OCI-LY1 (cell line): ENCODE data around the gene MED13.

Experiments
- EZH2 ChIP-seq: fragments of 200-600 bp; sonication (generic), shearing (Covaris generic); IDR thresholded peaks from 2 replicates; pipeline ENCODE4 v1.8.0; 2017; ENCODE audit warnings: borderline replicate concordance, mixed run types, mild to moderate bottlenecking, antibody characterized with exemption, low read length, moderate library complexity, mixed read lengths
- TF ChIP-seq, protein P1 (sequence below): fragments of 200-600 bp; sonication (generic), shearing (Covaris generic); IDR thresholded peaks from 2 replicates; pipeline ENCODE4 v1.5.1; 2017; ENCODE audit warnings: mild to moderate bottlenecking, antibody characterized with exemption, low read length, moderate library complexity, mixed read lengths

DNA sequence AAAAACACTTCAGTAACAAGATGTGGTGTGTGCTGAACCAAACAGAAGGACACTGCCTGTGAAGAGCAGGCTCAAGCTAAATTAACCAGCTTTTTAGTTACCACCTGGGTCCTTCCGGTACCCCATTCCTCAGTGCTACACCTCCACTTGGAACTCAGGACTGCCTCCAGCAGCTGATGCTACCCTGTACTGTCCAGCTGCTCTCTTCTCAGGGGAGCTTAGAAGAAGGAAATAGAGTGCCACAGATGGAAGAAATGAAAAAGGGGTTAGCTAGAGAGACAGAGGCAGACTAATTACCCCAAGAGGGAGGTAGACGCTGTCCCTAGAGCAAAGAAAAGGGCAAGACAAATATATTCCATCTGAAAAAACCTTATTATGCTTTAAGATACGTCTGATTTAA is 5.7 kb downstream of the MED13 start:
- TF ChIP-seq, protein P1, sequence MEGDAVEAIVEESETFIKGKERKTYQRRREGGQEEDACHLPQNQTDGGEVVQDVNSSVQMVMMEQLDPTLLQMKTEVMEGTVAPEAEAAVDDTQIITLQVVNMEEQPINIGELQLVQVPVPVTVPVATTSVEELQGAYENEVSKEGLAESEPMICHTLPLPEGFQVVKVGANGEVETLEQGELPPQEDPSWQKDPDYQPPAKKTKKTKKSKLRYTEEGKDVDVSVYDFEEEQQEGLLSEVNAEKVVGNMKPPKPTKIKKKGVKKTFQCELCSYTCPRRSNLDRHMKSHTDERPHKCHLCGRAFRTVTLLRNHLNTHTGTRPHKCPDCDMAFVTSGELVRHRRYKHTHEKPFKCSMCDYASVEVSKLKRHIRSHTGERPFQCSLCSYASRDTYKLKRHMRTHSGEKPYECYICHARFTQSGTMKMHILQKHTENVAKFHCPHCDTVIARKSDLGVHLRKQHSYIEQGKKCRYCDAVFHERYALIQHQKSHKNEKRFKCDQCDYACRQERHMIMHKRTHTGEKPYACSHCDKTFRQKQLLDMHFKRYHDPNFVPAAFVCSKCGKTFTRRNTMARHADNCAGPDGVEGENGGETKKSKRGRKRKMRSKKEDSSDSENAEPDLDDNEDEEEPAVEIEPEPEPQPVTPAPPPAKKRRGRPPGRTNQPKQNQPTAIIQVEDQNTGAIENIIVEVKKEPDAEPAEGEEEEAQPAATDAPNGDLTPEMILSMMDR, result no peak
- no peak for TF ChIP-seq EZH2
